Measurements from ENCODE around the gene CCDC97.

GRCh38 chr19:41362143-41362847 is 52.3 kb downstream of the CCDC97 start:
- TF ChIP-seq CTCF (IDR thresholded peaks at IDR 0.05; ENCODE audit: low read depth, low read length, poor library complexity, severe bottlenecking), result no peak
- no peak for TF ChIP-seq EZH2phosphoT487 (IDR thresholded peaks at IDR 0.05; ENCODE audit: borderline replicate concordance, low read length)

All from DOHH2 (cell line).